H1 (cell line): Measurements from ENCODE around the gene COX14. TPM values are rescaled to one million over a fixed set of nuclear protein-coding genes. Genes with fewer than 3 reads are reported as not detected.

ENCODE experiments used
- HDAC6 ChIP-seq: IDR thresholded peaks from one replicate; pipeline ENCODE4 v1.7.1; 2012; ENCODE audit warnings: low read depth, mild to moderate bottlenecking, inconsistent platforms, low read length, moderate library complexity
- polyA plus RNA-seq, 7 experiments: library from polyadenylated mRNA; depleted of rRNA in 3 of 7; stranded (reverse) in 5 of 7; unstranded in 2 of 7; fragments of >200 nt in 5 of 7; fragments of 200-250 nt in 2 of 7; gene quantifications; 1 replicate in 5 of 7; 2 replicates in 1 of 7; 4 replicates in 1 of 7; pipeline versions ENCODE4 v1.2.1 to v1.2.3, GENCODE V29; 2011 to 2013; ENCODE audit warnings: missing spikeins in 2 of 7, mixed read lengths in 2 of 7
- total RNA-seq: library from RNA; stranded (reverse); fragmentation: NEBNext Ultra II Directional; extraction: Animal tissue kit (Norgen Biotek cat#: 25700); gene quantifications from 2 replicates; pipeline ENCODE4 v1.2.1, GENCODE V29; 2021
- TF ChIP-seq, protein P1 (sequence below): fragments of 300-600 bp; sonication (generic); IDR thresholded peaks from 2 replicates; pipeline ENCODE4 v1.7.1; 2012; ENCODE audit warnings: low read length, moderate library complexity, mild to moderate bottlenecking, inconsistent platforms; ENCODE audit not compliant: insufficient replicate concordance
- TF ChIP-seq, protein P2 (sequence below): IDR thresholded peaks from 2 replicates; pipeline ENCODE4 v1.6.1; 2012; ENCODE audit warnings: inconsistent platforms

The COX14 gene
- total and polyA plus RNA-seq, 2 of the 8 experiments (the other 6 are each of a cell fraction or from before 2014, with no cell fraction given), result 40.1 to 102 TPM

DNA sequence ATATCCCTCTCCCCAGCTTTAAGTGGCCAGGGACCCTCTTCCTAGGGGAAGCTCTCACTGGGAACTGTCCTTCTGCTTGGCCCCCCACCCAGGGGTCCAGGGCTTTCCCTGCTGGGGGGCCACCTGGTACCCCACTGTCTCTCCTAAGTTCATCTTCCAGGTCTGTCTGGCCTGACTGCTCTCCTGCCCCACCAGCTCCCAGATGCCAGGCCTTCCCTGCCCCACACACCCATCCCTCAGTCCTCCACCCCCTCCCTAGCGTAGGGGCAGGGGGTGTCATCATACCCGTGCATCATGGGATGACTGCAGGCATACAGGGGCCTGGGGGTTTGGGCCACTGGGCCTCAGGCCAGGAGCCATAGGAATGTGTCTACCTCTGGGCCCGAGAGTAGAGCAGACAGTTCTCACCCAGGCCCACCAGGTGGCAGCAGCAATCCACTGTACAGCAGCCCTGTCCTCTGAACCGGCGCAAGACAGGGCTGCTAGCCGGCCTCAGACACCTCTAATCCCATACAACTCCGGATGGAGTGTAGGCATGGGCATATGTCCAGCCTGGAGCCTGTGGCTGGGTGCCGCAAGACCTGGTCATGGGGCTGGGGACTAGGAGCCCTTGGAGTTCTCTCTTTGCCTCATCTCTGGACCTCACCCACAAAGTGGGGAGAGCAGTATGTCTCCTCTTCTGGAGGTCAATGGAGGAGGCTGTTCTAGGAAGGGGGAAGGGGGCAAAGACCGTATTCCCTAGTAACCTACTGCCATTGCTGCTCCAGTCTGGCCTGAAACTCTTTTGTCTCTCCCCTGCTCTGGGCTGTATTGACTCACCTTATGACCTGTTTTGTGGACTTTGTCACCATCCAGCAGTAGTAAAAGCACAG is 36.9 kb upstream of the COX14 start (continued):
- TF ChIP-seq, protein P1, sequence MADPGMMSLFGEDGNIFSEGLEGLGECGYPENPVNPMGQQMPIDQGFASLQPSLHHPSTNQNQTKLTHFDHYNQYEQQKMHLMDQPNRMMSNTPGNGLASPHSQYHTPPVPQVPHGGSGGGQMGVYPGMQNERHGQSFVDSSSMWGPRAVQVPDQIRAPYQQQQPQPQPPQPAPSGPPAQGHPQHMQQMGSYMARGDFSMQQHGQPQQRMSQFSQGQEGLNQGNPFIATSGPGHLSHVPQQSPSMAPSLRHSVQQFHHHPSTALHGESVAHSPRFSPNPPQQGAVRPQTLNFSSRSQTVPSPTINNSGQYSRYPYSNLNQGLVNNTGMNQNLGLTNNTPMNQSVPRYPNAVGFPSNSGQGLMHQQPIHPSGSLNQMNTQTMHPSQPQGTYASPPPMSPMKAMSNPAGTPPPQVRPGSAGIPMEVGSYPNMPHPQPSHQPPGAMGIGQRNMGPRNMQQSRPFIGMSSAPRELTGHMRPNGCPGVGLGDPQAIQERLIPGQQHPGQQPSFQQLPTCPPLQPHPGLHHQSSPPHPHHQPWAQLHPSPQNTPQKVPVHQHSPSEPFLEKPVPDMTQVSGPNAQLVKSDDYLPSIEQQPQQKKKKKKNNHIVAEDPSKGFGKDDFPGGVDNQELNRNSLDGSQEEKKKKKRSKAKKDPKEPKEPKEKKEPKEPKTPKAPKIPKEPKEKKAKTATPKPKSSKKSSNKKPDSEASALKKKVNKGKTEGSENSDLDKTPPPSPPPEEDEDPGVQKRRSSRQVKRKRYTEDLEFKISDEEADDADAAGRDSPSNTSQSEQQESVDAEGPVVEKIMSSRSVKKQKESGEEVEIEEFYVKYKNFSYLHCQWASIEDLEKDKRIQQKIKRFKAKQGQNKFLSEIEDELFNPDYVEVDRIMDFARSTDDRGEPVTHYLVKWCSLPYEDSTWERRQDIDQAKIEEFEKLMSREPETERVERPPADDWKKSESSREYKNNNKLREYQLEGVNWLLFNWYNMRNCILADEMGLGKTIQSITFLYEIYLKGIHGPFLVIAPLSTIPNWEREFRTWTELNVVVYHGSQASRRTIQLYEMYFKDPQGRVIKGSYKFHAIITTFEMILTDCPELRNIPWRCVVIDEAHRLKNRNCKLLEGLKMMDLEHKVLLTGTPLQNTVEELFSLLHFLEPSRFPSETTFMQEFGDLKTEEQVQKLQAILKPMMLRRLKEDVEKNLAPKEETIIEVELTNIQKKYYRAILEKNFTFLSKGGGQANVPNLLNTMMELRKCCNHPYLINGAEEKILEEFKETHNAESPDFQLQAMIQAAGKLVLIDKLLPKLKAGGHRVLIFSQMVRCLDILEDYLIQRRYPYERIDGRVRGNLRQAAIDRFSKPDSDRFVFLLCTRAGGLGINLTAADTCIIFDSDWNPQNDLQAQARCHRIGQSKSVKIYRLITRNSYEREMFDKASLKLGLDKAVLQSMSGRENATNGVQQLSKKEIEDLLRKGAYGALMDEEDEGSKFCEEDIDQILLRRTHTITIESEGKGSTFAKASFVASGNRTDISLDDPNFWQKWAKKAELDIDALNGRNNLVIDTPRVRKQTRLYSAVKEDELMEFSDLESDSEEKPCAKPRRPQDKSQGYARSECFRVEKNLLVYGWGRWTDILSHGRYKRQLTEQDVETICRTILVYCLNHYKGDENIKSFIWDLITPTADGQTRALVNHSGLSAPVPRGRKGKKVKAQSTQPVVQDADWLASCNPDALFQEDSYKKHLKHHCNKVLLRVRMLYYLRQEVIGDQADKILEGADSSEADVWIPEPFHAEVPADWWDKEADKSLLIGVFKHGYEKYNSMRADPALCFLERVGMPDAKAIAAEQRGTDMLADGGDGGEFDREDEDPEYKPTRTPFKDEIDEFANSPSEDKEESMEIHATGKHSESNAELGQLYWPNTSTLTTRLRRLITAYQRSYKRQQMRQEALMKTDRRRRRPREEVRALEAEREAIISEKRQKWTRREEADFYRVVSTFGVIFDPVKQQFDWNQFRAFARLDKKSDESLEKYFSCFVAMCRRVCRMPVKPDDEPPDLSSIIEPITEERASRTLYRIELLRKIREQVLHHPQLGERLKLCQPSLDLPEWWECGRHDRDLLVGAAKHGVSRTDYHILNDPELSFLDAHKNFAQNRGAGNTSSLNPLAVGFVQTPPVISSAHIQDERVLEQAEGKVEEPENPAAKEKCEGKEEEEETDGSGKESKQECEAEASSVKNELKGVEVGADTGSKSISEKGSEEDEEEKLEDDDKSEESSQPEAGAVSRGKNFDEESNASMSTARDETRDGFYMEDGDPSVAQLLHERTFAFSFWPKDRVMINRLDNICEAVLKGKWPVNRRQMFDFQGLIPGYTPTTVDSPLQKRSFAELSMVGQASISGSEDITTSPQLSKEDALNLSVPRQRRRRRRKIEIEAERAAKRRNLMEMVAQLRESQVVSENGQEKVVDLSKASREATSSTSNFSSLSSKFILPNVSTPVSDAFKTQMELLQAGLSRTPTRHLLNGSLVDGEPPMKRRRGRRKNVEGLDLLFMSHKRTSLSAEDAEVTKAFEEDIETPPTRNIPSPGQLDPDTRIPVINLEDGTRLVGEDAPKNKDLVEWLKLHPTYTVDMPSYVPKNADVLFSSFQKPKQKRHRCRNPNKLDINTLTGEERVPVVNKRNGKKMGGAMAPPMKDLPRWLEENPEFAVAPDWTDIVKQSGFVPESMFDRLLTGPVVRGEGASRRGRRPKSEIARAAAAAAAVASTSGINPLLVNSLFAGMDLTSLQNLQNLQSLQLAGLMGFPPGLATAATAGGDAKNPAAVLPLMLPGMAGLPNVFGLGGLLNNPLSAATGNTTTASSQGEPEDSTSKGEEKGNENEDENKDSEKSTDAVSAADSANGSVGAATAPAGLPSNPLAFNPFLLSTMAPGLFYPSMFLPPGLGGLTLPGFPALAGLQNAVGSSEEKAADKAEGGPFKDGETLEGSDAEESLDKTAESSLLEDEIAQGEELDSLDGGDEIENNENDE, result no peak
- TF ChIP-seq, protein P2, sequence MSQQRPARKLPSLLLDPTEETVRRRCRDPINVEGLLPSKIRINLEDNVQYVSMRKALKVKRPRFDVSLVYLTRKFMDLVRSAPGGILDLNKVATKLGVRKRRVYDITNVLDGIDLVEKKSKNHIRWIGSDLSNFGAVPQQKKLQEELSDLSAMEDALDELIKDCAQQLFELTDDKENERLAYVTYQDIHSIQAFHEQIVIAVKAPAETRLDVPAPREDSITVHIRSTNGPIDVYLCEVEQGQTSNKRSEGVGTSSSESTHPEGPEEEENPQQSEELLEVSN, result no peak
- no peak for TF ChIP-seq HDAC6
